Inflammatory macrophage treated with lipopolysaccharide for 1 hour (primary cell): ENCODE results near the gene TFAM.
A peak's percentile ranks its signal among the peaks of the same experiment; 100 is the strongest.
"Not testable (repeated sequence)": the region's sequence is repeated elsewhere in the genome, so short reads cannot be mapped to it uniquely, and the experiment has no call there.

Source experiments
- DNase-seq, 2 donors: peaks; one replicate each; pipeline ENCODE4 v3.0.0-alpha.2; 2020 to 2022

Gene TFAM

DNA sequence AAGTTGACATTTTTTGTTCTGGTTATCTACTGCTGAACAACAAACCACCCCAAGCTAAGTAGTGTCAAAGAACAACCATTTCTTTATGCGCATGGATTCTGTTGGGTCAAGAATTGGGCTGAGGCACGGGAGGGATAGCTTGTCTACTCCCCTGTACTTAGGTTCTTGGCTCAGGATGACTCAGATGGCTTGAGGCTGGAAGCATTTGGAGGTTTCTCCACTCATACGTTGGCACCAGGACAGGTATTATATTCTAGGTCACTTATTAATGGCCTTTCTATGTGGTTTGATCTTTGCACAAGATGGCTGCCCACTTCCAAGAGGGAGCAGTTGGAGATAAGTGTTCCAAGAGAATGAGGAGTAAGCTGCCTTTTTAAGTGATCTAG is 11.8 kb upstream of the TFAM start:
- DNase-seq = no peak

DNA sequence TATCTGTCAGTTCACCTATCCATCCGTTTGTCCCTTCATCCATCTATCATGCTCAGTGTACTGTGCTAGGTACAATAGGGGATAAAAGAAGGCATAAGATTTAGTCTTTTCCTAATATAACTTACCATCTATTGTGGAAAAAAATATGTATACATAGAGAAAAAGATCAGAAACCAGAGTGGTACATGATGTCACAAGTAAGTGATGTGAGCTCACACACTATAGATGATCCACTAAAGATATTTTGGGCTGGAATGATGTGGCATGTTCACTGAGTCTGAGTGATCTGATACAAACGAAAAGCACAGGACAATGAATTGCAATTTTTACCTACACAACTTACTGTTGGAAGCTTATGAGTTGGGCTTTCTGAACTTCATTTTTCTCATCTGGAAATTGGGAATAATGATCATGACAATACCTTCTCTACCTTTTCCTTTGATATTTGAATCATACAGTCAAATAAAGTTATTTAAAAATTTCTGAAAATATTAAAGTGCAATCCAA is 2.7 kb upstream of the TFAM start:
- DNase-seq = no peak

DNA sequence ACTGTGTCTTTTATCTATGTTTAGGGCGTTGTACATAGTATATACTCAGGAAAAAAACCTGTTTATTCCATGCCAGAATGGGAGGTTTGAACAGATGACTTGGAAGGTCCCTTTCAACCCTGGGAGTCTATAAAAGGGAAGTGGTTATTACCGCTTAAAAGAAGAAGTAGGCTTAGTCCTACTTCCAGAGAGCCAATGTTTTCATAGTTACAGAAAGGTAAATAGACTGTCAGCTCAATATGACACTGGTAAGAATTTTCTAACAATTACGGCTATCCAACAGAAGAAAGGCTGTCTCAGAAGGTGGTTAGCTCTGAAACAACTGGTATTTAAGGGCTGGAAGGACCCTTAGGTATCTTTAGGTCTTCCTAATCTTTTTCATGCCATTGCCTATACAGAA is 1.1 kb upstream of the TFAM start:
- peak; percentile 78 to 90 for DNase-seq

DNA sequence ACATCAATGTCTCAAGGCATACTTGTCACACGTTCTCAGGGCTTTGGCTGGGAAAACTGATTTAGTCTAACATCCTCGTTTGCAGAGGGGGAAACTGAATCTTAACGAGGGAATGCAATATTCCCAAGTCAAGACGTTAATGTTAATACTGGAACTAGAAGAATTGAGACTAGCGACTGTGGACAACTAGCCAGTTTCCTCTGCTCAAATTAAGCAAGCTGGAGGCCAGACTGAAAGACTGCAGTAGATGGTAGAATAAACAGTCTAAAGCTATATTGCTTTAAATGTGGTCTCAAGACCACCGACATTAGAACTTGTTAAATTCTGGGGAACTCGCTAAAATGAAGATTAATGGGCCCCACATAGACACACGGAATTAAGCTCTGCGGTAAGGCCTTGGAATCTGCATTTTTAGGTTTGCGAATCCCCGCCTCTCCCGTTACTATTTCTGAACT is 639 bp upstream of the TFAM start:
- no peak for DNase-seq

DNA sequence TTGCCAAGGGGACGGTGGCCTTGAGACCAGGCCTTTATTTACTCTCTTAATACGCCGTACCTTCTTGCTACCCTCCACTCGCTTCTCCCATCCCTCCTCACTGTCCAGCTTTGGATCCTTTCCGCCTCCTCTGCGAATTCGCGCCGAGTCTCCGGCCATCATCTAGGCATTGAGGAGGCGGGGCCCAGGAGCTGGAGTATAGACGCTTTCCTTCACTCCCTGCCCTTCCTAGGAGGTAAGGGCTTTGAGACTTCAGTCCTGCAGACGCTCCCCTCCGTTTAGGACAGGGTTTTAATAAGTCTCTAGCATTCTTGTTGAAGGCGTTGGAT is 538 bp downstream of the TFAM start:
- peak in 1 of 2 donors; percentile 12 for DNase-seq

DNA sequence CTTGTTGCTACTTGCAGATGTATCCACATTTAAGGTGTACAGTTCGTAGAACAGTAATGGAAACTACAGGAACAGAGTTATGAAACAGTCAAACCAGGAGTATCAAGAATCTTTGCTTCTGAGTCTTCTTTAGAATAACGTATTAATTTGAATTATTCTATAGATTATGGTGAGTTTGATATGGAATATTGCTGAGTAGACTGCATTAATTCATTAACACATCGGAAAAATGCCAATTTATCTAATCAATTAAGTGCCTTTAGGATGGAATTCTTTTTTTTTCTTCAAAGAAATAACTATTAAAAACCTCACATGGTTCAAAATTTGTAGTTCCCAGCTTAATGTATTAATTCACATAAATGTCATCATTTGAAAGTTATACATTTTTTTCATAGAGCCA is 3.8 kb downstream of the TFAM start:
- no peak for DNase-seq

DNA sequence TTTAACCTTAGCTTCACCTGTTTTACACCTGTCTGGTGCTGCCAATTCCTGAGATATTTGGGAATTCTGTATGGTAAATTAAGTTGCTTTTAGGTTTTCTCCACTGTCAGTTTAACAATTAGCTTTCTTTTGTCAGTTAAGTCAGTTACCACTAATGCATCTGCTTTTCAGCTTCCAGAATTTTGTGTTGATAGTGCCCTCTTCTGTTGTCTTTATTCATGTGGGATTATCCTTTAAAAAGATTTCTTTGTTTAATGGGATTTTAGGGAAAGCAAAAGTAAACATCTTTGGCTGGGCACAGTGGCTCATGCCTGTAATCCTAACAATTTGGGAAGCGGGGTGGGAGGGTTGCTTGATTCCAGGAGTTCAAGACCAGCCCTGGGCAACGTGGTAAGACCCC is 8.1 kb downstream of the TFAM start:
- no peak for DNase-seq

DNA sequence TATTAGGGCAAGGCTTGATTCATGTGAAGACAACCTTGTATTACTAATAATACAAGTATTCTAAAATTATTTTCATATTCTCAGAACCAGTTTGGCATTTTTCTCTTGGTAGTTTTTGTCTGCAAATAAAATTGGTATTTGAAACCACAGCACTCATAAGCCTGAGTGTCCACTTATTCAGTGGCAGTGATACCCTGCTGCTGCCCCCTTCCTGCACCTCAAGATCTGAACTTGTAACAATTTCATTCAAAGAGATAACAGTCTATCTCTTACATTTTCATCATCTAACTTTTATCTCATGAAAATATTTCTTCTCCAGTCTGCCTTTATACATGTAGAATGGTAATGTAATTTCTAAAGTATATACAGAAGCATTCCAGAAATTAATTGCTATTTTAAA is 9.3 kb downstream of the TFAM start:
- DNase-seq = no peak

DNA sequence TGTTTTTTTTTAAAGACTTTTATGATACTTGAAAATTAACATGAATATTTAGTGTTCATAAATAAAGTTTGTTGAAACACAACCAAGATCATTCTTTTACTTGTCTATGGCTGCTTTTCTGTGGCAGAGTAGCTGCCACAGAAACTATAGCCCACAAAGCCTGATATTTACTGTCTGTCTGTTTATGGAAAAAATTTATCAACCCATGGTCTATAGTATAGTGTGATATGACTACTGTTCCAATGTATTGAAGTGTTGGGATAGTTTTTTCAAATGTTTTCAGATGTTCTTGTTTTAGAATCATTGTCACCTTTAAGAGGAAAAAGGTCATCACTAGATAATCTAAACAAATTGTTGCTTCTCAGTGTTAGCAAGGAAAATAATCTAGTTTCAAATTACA is 10.8 kb downstream of the TFAM start:
- no peak for DNase-seq

DNA sequence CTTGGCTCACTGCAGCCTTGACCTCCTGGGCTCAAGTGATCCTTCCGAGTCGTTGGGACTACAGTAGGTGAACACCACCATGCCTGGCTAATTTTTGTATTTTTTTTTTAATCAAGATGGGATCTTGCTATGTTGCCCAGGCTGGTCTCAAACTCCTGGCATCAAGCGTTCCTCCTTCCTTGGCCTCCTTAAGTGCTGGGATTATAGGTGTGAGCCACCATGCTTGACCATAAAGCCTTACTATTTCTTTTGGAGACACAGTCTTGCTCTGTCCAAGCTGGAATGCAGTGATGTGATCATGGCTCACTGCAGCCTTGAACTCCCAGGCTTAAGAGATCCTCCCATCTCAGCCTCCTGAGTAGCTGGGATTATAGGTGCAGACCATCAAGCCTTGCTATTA is 12.6 kb downstream of the TFAM start:
- DNase-seq = no peak

DNA sequence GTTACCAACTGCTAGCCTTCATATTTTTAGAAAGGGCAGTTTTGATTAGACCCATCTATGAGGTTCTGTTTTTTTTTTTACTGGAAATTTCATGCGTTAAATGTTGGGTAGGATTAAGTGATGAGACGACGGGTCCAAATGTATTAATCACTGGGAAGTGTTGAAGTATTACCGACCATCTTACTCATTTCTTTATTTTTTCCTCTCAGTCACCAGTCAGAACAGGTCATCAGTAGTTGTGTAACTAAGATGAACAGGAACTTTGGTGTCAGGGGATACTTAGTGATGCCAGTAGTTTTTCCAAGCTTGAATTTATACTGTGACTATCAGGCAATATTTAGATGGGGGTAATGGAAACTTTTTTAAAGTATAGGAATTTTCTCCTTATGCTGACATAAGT is 14.2 kb downstream of the TFAM start:
- peak; percentile 56 to 61 for DNase-seq

DNA sequence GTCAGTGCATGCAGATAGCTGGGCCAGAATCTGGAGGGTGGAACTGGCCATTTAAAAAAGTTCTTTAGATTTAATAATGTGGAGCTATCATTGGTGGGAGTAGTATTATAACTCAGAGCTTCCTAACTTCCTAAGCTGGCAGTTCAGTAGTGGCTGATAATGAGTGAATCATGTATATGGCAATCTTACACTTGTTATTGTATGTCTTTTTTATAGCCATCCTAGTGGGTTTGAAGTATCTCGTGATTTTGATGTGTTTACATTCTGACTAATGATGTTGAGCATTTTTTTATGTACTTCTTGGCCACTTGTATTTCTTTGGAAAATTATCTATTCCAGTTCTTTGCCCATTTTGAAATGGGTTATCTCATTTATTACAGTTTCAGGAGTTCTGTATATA is 15.4 kb downstream of the TFAM start:
- DNase-seq = no peak

DNA sequence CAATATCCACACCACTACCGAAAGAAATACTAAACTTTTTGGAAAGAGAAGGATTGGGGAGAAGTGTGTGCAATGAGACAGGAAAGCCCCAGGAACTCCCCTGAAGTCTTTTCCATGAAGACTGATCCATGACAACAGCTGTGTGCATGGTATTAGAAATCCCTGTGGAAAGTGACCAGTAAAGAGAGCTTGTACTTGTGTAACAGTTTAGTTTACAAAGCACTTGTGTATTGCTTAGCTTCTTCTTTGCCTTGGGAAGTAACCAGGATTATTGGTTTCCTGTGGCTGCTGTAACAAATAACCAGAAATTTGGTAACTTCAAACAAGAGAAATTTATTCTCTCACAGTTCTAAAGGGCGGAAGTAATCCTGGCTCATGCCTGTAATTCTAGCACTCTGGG is 18.8 kb downstream of the TFAM start:
- no peak for DNase-seq

DNA sequence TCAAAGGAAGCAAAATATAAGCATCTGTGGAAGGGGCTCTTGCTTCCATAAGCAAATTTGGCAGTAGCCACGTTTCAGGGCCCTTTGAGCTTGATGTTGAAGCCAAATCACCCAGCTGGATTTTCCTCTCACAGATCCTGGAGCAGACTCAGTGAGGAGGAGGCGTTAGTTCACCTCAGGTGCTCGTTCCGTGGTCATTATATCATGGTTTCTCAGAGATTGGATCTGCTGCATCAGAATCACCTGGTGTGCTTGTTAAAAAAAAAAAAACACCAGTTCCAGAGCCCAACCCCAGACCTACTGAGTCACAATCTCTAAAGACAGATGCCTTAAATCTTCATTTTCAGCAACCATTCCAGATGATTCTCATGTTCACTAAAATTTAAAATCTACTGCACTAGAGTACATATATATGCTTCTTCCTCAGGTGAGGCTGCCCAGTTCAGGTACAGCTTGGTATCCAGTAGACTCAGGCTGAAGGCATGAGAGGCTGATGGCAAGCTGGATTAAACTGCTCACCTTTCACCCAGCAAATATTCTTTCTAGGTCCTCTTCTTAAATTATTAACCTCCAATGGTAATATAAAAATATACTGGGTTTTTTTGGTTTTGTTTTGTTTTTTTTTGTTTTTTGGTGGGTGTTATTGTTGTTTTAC is 24.9 kb downstream of the TFAM start:
- DNase-seq = no peak

DNA sequence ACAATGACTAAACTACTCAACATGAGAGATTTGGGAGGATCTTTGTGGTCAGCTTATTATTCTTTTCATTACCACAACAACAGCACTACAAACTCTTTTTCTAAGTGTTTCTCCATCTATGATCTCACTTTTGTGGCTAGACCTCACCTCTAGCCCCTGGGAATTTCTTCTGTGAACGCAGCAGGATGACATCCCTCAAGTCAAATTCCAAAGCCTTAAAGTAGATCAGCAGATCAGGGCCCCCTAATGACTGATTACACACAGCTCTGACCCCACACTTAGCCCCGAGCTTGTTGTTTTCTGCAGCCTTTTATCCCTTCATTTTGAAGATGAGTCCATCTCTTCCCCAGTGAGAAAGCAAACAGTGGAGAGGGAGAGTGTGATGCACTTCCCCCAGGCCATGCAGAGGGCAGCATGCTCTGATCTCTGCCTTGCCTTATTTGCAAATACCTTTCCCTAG is 27.3 kb downstream of the TFAM start:
- DNase-seq = no peak

DNA sequence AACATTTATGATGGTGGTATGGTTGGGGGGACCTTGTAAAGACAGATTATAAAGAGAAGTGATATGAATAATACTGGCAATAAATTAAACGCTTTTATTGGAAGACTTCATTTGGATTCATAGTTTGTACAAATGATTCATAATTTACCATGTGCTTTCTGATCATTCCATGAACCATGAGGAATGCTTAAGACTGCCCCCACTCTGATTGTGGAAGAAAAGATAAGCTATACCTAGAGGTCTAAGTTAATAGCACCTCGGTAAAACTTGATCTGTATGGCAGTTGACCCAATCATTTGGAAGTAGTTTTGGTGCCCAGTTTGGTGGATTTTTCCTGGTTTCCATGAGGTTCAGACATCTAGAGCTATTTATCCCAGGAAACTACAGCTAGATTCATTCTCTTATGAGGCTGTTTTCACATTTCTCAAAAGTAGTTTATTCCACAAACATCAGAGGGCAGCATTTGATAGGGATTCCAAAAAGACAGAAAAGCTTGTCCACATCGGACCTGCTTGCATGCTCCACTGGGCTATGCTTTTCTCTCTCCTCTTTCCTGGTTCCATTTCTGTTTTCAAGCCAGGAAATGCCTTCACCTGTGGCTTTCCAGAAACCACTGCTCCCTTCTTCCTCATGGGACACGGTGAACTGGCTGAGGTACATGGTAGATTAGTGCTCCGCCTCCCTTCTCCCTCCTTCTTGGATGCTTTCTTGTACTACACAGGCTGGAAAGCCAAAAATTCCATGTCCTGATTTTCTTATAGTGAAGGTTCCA is 29.2 kb downstream of the TFAM start:
- no peak for DNase-seq

DNA sequence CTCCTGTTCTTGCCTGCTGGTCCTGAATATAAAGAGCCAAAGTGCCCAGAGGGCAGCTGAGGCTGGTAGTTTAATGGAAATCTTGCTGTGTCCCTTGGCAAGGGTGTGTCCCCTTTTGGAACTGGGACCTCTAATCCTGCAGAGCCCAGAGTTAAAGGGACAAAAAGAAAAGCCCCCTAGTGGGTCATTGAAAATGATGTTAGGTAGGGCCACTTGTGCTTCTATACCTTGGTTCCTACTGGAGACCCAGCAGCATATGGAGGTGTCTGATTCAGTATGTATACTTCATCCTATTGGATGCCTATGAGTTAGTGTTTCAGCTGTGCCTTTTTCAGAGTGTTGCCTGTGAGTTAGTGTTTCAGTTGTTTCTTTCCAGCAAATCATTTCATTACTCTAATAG is 30.5 kb downstream of the TFAM start:
- DNase-seq = no peak

DNA sequence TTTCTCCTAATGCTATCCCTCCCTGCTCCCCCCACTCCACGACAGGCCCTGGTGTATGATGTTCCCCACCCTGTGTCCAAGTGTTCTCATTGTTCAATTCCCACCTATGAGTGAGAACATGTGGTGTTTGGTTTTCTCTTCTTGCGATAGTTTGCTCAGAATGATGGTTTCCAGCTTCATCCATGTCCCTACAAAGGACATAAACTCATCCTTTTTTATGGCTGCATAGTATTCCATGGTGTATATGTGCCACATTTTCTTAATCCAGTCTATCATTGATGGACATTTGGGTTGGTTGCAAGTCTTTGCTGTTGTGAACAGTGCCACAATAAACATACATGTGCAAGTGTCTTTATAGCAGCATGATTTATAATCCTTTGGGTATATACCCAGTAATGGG is 32.7 kb downstream of the TFAM start:
- not testable (repeated sequence) for DNase-seq

DNA sequence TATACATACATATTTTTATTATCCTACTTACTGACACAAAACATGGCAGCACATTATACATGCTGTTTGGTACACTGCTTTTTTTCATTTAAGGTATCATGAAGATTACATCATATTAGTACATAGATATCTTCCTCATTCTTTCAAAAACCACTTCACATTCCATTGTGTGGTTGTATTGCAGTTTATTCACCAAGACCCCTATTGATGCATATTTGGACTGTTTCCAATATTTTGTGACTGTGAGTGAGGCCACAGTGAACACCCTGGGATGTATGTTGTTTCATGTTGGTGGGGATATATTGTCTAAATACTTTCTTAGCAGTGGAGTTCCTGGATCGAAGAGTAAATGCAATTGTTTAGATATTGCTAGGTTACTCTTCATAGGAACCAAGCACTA is 39.0 kb downstream of the TFAM start:
- no peak for DNase-seq

DNA sequence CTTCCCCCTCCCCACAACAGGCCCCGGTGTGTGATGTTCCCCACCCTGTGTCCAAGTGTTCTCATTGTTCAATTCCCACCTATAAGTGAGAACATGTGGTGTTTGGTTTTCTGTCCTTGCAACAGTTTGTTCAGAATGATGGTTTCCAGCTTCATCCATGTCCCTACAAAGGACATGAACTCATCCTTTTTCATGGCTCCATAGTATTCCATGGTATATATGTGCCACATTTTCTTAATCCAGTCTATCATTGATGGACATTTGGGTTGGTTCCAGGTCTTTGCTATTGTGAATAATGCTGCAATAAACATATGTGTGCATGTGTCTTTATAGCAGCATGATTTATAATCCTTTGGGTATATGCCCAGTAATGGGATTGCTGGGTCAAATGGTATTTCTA is 43.2 kb downstream of the TFAM start:
- DNase-seq = not testable (repeated sequence)

DNA sequence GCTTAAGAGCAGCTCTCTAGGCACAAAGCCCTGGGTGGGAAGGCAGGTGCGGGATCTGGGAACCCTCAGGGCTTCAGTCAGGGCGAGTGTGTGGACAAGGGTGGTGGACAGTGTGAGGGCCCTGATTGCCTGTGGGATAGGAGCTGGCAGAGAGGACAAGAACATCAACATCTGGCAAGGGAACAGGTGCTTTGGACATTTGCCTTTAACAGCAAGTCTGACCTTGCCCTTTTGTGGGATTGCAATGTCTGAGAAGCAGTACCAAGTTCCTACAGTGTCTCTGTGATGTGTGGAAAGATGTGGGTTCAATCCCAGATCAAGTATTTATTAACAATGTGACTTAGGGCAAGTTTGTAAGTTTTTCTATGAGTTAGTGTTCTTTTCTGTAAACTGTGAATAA is 46.7 kb downstream of the TFAM start:
- DNase-seq = no peak

DNA sequence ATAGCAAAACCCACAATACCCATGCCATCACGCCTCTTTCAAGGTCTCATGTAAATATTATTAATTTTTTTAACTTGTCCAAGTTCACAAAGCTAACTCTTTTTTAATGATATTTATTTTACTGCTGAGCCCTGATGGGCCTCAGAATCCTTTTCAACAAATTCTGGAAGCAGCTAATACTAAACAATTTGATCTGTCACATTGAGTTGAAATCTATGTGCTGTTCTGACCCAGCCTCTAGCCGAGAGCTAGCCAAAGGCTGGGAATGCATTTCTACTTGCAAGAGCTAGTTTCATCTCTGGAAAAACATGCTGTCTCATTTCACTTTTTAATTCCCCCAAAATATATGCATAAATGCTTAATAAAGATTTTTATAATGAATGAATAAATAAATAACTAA is 47.9 kb downstream of the TFAM start:
- no peak for DNase-seq

DNA sequence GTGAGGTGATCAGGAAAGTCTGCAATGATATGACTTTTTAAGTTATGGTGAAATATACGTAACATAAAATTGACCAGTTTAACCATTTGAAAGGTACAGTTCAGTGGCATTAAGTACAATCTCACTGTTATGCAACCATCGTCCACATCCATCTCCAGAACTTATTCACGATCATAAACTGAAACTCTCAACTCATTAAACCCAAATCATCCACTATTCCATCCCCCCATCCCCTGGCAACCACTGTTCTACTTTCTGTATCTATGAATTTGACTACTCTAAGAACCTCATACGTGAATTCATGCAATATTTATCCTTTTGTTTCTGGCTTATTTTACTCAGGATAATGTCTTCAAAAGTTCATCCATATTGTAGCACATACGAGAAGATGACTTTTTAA is 48.4 kb downstream of the TFAM start:
- no peak for DNase-seq

DNA sequence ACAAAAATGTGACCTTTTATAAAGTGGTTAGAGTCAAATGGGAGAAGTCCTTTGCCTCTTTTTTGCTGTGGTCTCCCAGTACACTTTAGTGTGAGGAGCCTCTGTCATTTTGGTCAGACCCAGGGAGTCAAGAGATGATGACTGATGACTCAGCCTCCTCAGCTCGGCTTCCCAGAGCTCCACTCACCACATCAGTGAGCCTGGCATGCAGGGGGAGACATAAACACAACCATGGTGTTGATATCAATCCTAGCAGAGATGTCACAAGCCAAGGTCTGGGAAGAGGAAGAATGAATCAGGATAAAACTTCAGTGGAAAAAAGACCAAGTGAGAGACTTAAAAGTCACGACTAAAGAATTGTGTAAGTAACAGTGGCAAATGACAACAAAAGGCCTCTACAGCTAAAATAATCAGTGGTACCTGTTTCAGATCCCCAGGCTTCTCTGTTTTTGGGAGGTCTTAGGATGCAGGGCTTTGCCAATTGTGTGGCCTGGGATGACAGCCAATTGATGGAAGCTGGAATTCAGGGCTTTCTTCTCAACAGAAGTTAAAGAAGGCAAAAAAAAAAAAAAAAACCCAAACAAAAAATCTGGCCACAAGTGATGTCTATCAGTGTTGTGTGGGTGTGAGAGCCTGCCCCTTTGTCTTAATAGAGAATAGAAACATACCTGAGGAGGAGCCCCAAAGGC is 50.2 kb downstream of the TFAM start:
- no peak for DNase-seq
